Measurements from ENCODE around the gene REN. TPM values are rescaled to one million over a fixed set of nuclear protein-coding genes. Genes with fewer than 3 reads are reported as not detected.

REN gene
- total and polyA plus RNA-seq, 2 of the 8 experiments (the other 6 are each of a cell fraction or from before 2014, with no cell fraction given), result 0.05 TPM; not detected in 1

DNA sequence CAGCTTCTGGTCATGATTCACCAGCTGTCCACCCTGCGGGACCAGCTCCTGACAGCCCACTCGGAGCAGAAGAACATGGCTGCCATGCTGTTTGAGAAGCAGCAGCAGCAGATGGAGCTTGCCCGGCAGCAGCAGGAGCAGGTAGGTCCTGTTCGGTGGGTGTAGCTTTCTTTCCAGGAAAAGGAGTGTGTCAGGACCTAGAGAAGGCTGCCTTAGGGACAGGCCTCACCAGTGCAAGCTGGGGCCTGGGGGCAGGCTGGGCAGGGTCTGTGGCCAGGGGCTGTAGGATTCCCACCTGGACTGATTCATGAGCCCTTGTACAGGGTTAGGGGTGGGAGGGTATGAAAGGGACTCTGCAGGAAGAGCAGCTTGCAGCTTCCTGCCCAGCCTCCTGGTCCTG, 49.6 kb downstream of the REN start:
- Histone ChIP-seq H2BK12ac (ENCODE audit: low read depth, low read length) (no peak overlapping the region), H3K4me1 (replicated peaks in 1 of 4; ENCODE audit: control insufficient read depth in 3 of 4, insufficient read depth in 4 of 4, low read length in 3 of 4) (peaks cover 0 to 8% (median 5%) of the 10 kb centered on the region in 4 experiments; a peak in 3 of 7 replicates), H2BK15ac (ENCODE audit: low read length) (no peak overlapping the region), H2AFZ (ENCODE audit: low read length) (no peak overlapping the region), H4K5ac (ENCODE audit: insufficient read length, low read depth, low read length) (no peak overlapping the region), H3K4me2 (ENCODE audit: insufficient read depth in 1 of 2, low read depth in 2 of 2, low read length in 2 of 2) (no peak overlapping the region), H2BK5ac (ENCODE audit: low read depth, low read length) (peak overlapping the region; percentile 56; the same call in 1 of the 2 replicates), H2BK120ac (replicated peaks; ENCODE audit: low read depth, low read length) (no peak overlapping the region), H3K27me3 (replicated peaks in 1 of 4; ENCODE audit: control insufficient read depth in 3 of 4, extremely low read depth in 1 of 4, insufficient read depth in 3 of 4, low read length in 3 of 4) (no peaks in the 10 kb centered on the region; a peak in 1 of 7 replicates), H3K79me1 (ENCODE audit: low read depth, low read length) (peaks cover 20% of the 10 kb centered on the region), H3K4ac (replicated peaks; ENCODE audit: insufficient read length, low read depth, low read length) (no peak overlapping the region), H3K14ac (ENCODE audit: insufficient read length) (no peak overlapping the region), H3K23ac (ENCODE audit: insufficient read length) (no peak overlapping the region), H3K9me3 (ENCODE audit: insufficient read depth in 2 of 2, low read depth in 1 of 2, low read length in 1 of 2) (no peaks in the 10 kb centered on the region), H4K20me1 (replicated peaks in 1 of 2; ENCODE audit: control insufficient read depth in 1 of 2, insufficient read depth in 2 of 2, low read length in 2 of 2) (peaks cover 11 to 27% of the 10 kb centered on the region in 2 experiments), H2BK20ac (ENCODE audit: low read length) (no peak overlapping the region), H4K91ac (replicated peaks; ENCODE audit: insufficient read length, low read length) (no peak overlapping the region), H3K4me3 (ENCODE audit: extremely low read depth in 1 of 4, insufficient read depth in 2 of 4, low read depth in 3 of 4, low read length in 4 of 4) (no peak overlapping the region), H3K27ac (ENCODE audit: low read depth, low read length) (no peak overlapping the region), H3K79me2 (ENCODE audit: control insufficient read depth in 1 of 2, insufficient read depth in 2 of 2, low read length in 2 of 2) (peaks cover 0 to 59% of the 10 kb centered on the region in 2 experiments; a peak in 2 of 4 replicates), H4K8ac (ENCODE audit: extremely low read depth, insufficient read depth, low read length) (no peak overlapping the region), H3K18ac (ENCODE audit: extremely low read depth, low read length) (no peak overlapping the region), H3K56ac (replicated peaks; ENCODE audit: insufficient read length, low read depth, low read length) (no peak overlapping the region), H3K36me3 (ENCODE audit: control insufficient read depth in 2 of 4, insufficient read depth in 4 of 4, low read length in 3 of 4) (peaks cover 18 to 68% (median 37%) of the 10 kb centered on the region in 4 experiments), H2AK5ac (ENCODE audit: low read depth, low read length) (no peak overlapping the region), H3K23me2 (ENCODE audit: low read depth, low read length) (no peaks in the 10 kb centered on the region), H3K9ac (replicated peaks in 1 of 4; ENCODE audit: extremely low read depth in 1 of 4, low read depth in 3 of 4, low read length in 3 of 4) (no peak overlapping the region)
- no peak for DNase-seq (ENCODE audit: low read depth in 1 of 2, low spot score in 2 of 2)
- TF ChIP-seq TBP (IDR thresholded peaks at IDR 0.05; ENCODE audit: low read depth, low read length) (no peak), ASH2L (IDR thresholded peaks at IDR 0.05; ENCODE audit: low read length) (no peak), EZH2 (IDR thresholded peaks at IDR 0.05; ENCODE audit: low read depth, low read length, severe bottlenecking) (no peak), POLR2AphosphoS5 (IDR thresholded peaks at IDR 0.05; ENCODE audit: low read depth, low read length) (no peak), GTF2F1 (IDR thresholded peaks at IDR 0.05; ENCODE audit: borderline replicate concordance, low read depth, low read length) (no peak), RNF2 (IDR thresholded peaks at IDR 0.05; ENCODE audit: borderline replicate concordance, low read depth, low read length, missing control alignments, poor library complexity, severe bottlenecking) (no peak), POLR2A (IDR thresholded peaks at IDR 0.05; ENCODE audit: control extremely low read depth in 1 of 2, low read depth in 2 of 2, low read length in 2 of 2) (no peak)
- no peak for FAIRE-seq
- ChIA-PET CTCF (ENCODE audit: partially characterized antibody) (interaction anchor here (0.5 to 7.6 kb wide), 9 partner anchors 10 to 246 kb away, joined by 3 to 105 read pairs (median 3); no protein-coding TSS in a partner anchor), POLR2A (ENCODE audit: partially characterized antibody) (interaction anchor here (0.8 to 2.2 kb wide), 5 partner anchors 9 to 251 kb away, joined by 3 to 9 read pairs (median 5); no protein-coding TSS in a partner anchor)
- 96% methylated on average over 4 of the region's 4 CpGs; no CpG with 5 or more reads in 1 of the 2 experiments for WGBS, 2 experiments (ENCODE audit: extremely low coverage in 1 of 2, insufficient coverage in 1 of 2, insufficient read length in 1 of 2, insufficient replicate concordance in 2 of 2, low coverage in 1 of 2, low lambda C conversion rate in 2 of 2, missing lambda C conversion rate in 1 of 2)
